K562 (cell line): ENCODE data around the gene AK2. TPM values are rescaled to one million over a fixed set of nuclear protein-coding genes. Genes with fewer than 3 reads are reported as not detected.

ENCODE experiments used
- CXXC5 ChIP-seq: fragments of 250-450 bp; sonication (Bioruptor Pico); IDR thresholded peaks from 2 replicates; pipeline ENCODE4 v1.8.0; 2022; ENCODE audit warnings: inconsistent platforms, mild to moderate bottlenecking, moderate library complexity
- EP400 ChIP-seq: fragments of 450-650 bp; IDR thresholded peaks from 2 replicates; pipeline ENCODE4 v1.6.1; 2017; ENCODE audit warnings: antibody characterized with exemption, mild to moderate bottlenecking, moderate library complexity
- FOXA3 ChIP-seq, 2 experiments: fragments of 450-650 bp in 1 of 2; sonication (generic) in 1 of 2; formaldehyde crosslinking; IDR thresholded peaks in 1 of 2; conservative IDR thresholded peaks in 1 of 2; 2 replicates each; pipeline versions ENCODE4 v1.4.0 to v1.8.0; 2020 to 2022; ENCODE audit warnings: mild to moderate bottlenecking in 2 of 2, missing genetic modification reagents in 1 of 2
- FOXK1 ChIP-seq: sonication (generic); formaldehyde crosslinking; IDR thresholded peaks from 2 replicates; pipeline ENCODE4 v1.8.0; 2022; ENCODE audit warnings: missing genetic modification reagents, mild to moderate bottlenecking, borderline replicate concordance
- FOXO4 ChIP-seq: fragments of 450-650 bp; formaldehyde crosslinking; IDR thresholded peaks from 2 replicates; pipeline ENCODE4 v1.4.0; 2020; ENCODE audit warnings: mild to moderate bottlenecking, moderate library complexity
- GTF2E2 ChIP-seq: fragments of 200-800 bp; sonication (Bioruptor generic); IDR thresholded peaks from 2 replicates; pipeline ENCODE4 v1.6.1; 2016; ENCODE audit warnings: missing genetic modification characterization, missing compliant biosample characterization
- HDAC1 ChIP-seq, 2 experiments: fragments of 450-650 bp; IDR thresholded peaks; 2 replicates each; pipeline ENCODE4 v1.6.1; 2016 to 2017; ENCODE audit warnings: inconsistent platforms in 1 of 2, mild to moderate bottlenecking in 1 of 2, moderate library complexity in 1 of 2
- HDAC2 ChIP-seq: fragments of 450-650 bp; IDR thresholded peaks from 2 replicates; pipeline ENCODE4 v1.6.1; 2016; ENCODE audit warnings: mild to moderate bottlenecking
- MTA1 ChIP-seq: fragments of 450-650 bp; IDR thresholded peaks from 2 replicates; pipeline ENCODE4 v1.6.1; 2017; ENCODE audit warnings: borderline replicate concordance
- MXD1 ChIP-seq: fragments of 250-450 bp; sonication (Bioruptor Pico); IDR thresholded peaks from 2 replicates; pipeline ENCODE4 v1.8.0; 2021; ENCODE audit warnings: borderline replicate concordance, mild to moderate bottlenecking, moderate library complexity; ENCODE audit not compliant: poor library complexity, severe bottlenecking
- MXI1 ChIP-seq: IDR thresholded peaks from 2 replicates; pipeline ENCODE4 v1.6.1; 2011; ENCODE audit warnings: low read depth, mild to moderate bottlenecking, improper control_type of control experiment, low read length
- RBM34 ChIP-seq: fragments of 200-400 bp; formaldehyde crosslinking; IDR thresholded peaks from 2 replicates; pipeline ENCODE4 v1.6.1; 2018; ENCODE audit warnings: low read length, borderline replicate concordance; ENCODE audit not compliant: insufficient read depth
- SMARCA4 ChIP-seq: fragments of 450-650 bp; IDR thresholded peaks from 2 replicates; pipeline ENCODE4 v1.6.1; 2016
- SNIP1 ChIP-seq: fragments of 450-650 bp; IDR thresholded peaks from 2 replicates; pipeline ENCODE4 v1.7.1; 2017; ENCODE audit warnings: low read depth, mild to moderate bottlenecking
- TEAD4 ChIP-seq, 2 experiments: sonication (generic) in 1 of 2; formaldehyde crosslinking in 1 of 2; IDR thresholded peaks; 2 replicates each; pipeline versions ENCODE4 v1.6.1 to v1.8.0; 2012 to 2022; ENCODE audit warnings: borderline replicate concordance in 1 of 2, inconsistent platforms in 1 of 2, low read length in 1 of 2, mild to moderate bottlenecking in 1 of 2, missing genetic modification reagents in 1 of 2
- ZNF133 ChIP-seq: fragments of 250-450 bp; sonication (Bioruptor Pico); IDR thresholded peaks from 2 replicates; pipeline ENCODE4 v1.4.0; 2020; ENCODE audit warnings: mild to moderate bottlenecking
- polyA plus RNA-seq, 8 experiments: library from polyadenylated mRNA; depleted of rRNA in 4 of 8; stranded (reverse) in 5 of 8; unstranded in 3 of 8; fragments of >200 nt; fragmentation: Nextera tagmentation in 2 of 8; fragmentation: Illumina TruSeq in 1 of 8; extraction: Ambion mirVana in 2 of 8; extraction: Trizol in 1 of 8; gene quantifications; 2 replicates each; pipeline versions ENCODE4 v1.2.1 to v1.2.3, GENCODE V29; 2011 to 2014; ENCODE audit warnings: inconsistent platforms in 1 of 8, missing spikeins in 1 of 8
- total RNA-seq, 7 experiments: library from RNA; depleted of rRNA in 6 of 7; stranded (reverse); fragments of >200 nt in 6 of 7; fragmentation: Illumina TruSeq in 2 of 7; extraction: Trizol in 2 of 7; gene quantifications; 2 replicates each; pipeline versions ENCODE4 v1.2.1 to v1.2.3, GENCODE V29; 2011 to 2021; ENCODE audit warnings: low replicate concordance in 1 of 7
- TF ChIP-seq, protein P1 (sequence below), 2 experiments: fragments of 450-650 bp in 1 of 2; IDR thresholded peaks; 2 replicates each; pipeline ENCODE4 v1.6.1; 2011 to 2017; ENCODE audit warnings: low read depth in 2 of 2, antibody characterized with exemption in 1 of 2, borderline replicate concordance in 1 of 2, low read length in 1 of 2, mild to moderate bottlenecking in 1 of 2, mixed read lengths in 1 of 2; ENCODE audit not compliant: control insufficient read depth in 1 of 2
- TF ChIP-seq, protein P2 (sequence below): fragments of 200-800 bp; sonication (Bioruptor generic); IDR thresholded peaks from 2 replicates; pipeline ENCODE4 v1.6.1; 2017; ENCODE audit warnings: missing genetic modification characterization, missing compliant biosample characterization

Gene AK2
- total and polyA plus RNA-seq, 9 of the 15 experiments (the other 6 are each of a cell fraction or from before 2014, with no cell fraction given): 105 to 1,050 (median 509) TPM

DNA sequence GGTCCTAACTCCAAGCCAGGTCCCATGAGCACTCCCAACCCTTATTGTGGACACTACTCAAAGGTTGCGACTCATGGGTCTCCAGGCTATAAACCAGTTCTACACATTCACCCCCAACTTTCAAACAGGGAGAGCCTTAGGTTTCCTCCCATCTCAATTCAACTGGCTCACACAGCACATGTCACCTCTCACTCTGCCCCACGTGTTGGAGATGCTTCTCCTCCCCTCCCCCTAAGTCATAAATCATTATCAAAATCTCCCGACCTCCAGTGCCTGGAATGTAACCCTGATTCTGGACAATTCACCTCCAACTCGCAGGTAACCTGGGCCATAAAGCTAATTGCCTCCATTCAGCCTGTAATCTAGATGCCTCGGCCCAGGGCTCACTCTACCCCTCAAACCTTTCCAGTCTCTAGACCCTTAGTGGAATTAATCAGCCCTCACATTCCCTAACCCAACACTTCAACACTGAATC, 595 bp downstream of the AK2 start (continued):
- TF ChIP-seq, protein P1, sequence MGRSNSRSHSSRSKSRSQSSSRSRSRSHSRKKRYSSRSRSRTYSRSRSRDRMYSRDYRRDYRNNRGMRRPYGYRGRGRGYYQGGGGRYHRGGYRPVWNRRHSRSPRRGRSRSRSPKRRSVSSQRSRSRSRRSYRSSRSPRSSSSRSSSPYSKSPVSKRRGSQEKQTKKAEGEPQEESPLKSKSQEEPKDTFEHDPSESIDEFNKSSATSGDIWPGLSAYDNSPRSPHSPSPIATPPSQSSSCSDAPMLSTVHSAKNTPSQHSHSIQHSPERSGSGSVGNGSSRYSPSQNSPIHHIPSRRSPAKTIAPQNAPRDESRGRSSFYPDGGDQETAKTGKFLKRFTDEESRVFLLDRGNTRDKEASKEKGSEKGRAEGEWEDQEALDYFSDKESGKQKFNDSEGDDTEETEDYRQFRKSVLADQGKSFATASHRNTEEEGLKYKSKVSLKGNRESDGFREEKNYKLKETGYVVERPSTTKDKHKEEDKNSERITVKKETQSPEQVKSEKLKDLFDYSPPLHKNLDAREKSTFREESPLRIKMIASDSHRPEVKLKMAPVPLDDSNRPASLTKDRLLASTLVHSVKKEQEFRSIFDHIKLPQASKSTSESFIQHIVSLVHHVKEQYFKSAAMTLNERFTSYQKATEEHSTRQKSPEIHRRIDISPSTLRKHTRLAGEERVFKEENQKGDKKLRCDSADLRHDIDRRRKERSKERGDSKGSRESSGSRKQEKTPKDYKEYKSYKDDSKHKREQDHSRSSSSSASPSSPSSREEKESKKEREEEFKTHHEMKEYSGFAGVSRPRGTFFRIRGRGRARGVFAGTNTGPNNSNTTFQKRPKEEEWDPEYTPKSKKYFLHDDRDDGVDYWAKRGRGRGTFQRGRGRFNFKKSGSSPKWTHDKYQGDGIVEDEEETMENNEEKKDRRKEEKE (IDR thresholded peaks at IDR 0.05; ENCODE audit: borderline replicate concordance in 1 of 2, control insufficient read depth in 1 of 2, low read depth in 2 of 2, low read length in 1 of 2): 0 out of 4 replicates have a peak, but pooled peaks of 1 of the 2 experiments have one; percentile 68
- TF ChIP-seq MXI1 (peak; percentile 96), HDAC2 (peak; percentile 70), GTF2E2 (tag) (0 out of 2 replicates have a peak, but pooled peaks have one; percentile 61), CXXC5 (no peak), ZNF133 (no peak), RBM34 (no peak), EP400 (peak; percentile 67; the same call in 1 of the 2 replicates), FOXO4 (CRISPR knock-in tag) (no peak), TEAD4 (IDR thresholded peaks at IDR 0.05; ENCODE audit: low read length) (peak; percentile 65), TEAD4 (CRISPR knock-in tag; IDR thresholded peaks at IDR 0.05; ENCODE audit: borderline replicate concordance) (no peak), FOXA3 (CRISPR knock-in tag; conservative IDR thresholded peaks at IDR 0.05 in 1 of 2, IDR thresholded peaks at IDR 0.05 in 1 of 2) (peak in 1 of 2 experiments; percentile 43; a peak in 1 of 4 replicates), MXD1 (CRISPR knock-in tag) (peak; percentile 51), MTA1 (0 out of 2 replicates have a peak, but pooled peaks have one; percentile 28), SNIP1 (no peak), SMARCA4 (0 out of 2 replicates have a peak, but pooled peaks have one; percentile 38), FOXK1 (CRISPR knock-in tag) (peak; percentile 50; the same call in 1 of the 2 replicates), HDAC1 (IDR thresholded peaks at IDR 0.05) (peak in 1 of 2 experiments; percentile 97; a peak in 3 of 4 replicates)
- TF ChIP-seq, protein P2, sequence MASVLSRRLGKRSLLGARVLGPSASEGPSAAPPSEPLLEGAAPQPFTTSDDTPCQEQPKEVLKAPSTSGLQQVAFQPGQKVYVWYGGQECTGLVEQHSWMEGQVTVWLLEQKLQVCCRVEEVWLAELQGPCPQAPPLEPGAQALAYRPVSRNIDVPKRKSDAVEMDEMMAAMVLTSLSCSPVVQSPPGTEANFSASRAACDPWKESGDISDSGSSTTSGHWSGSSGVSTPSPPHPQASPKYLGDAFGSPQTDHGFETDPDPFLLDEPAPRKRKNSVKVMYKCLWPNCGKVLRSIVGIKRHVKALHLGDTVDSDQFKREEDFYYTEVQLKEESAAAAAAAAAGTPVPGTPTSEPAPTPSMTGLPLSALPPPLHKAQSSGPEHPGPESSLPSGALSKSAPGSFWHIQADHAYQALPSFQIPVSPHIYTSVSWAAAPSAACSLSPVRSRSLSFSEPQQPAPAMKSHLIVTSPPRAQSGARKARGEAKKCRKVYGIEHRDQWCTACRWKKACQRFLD (CRISPR knock-in tag): no peak
